Measurements from ENCODE around the gene DYNLRB1.

DNA sequence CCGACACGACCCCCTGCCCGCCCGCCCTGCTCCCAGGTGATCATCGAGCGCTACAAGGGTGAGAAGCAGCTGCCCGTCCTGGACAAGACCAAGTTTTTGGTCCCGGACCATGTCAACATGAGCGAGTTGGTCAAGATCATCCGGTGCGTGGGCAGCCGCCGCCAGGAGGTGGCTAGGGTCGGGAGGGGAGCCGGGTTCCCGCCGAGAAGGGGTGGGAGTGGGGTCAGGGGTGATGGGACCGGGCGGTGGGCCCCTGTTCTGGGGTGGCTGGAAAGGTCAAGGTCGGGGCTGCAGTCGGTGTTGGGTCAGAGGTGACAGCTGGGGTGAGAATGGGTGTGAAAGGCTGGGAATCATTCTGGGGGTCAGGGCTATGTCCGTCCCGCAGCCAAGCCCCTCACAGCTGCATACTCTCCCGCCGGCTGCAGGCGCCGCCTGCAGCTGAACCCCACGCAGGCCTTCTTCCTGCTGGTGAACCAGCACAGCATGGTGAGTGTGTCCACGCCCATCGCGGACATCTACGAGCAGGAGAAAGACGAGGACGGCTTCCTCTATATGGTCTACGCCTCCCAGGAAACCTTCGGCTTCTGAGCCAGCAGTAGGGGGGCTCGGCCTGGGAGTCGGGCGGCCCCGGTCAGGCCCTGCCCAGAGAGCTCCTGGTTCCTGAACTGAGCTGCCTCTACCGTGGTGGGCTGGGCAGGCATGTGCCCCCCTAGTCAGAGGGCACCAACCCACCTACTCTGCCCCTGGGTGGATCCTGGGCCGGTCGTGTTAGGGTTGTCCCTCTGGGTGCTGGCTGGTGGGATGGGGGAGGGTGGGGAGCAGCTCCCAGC is 43.3 kb downstream of the DYNLRB1 start:
- TF ChIP-seq, protein P1, sequence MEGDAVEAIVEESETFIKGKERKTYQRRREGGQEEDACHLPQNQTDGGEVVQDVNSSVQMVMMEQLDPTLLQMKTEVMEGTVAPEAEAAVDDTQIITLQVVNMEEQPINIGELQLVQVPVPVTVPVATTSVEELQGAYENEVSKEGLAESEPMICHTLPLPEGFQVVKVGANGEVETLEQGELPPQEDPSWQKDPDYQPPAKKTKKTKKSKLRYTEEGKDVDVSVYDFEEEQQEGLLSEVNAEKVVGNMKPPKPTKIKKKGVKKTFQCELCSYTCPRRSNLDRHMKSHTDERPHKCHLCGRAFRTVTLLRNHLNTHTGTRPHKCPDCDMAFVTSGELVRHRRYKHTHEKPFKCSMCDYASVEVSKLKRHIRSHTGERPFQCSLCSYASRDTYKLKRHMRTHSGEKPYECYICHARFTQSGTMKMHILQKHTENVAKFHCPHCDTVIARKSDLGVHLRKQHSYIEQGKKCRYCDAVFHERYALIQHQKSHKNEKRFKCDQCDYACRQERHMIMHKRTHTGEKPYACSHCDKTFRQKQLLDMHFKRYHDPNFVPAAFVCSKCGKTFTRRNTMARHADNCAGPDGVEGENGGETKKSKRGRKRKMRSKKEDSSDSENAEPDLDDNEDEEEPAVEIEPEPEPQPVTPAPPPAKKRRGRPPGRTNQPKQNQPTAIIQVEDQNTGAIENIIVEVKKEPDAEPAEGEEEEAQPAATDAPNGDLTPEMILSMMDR (IDR thresholded peaks at IDR 0.05), result no peak
- TF ChIP-seq POLR2A (IDR thresholded peaks at IDR 0.05), result no peak

Data from Peyer's patch (tissue), 4 donors.